Suprapubic skin (tissue), 4 donors: ENCODE results near the gene KIR3DL1.
"Not testable (repeated sequence)": the region's sequence is repeated elsewhere in the genome, so short reads cannot be mapped to it uniquely, and the experiment has no call there.

Experiments
- POLR2A ChIP-seq, 2 donors: fragments of 450-650 bp; IDR thresholded peaks; one replicate each; pipeline ENCODE4 v1.6.1; 2017; ENCODE audit warnings: antibody characterized with exemption in 2 of 2, mild to moderate bottlenecking in 2 of 2, moderate library complexity in 2 of 2
- POLR2AphosphoS5 ChIP-seq, 3 donors: sonication (generic); formaldehyde crosslinking; IDR thresholded peaks; one replicate each; pipeline ENCODE4 v1.6.1; 2017; ENCODE audit warnings: antibody characterized with exemption in 3 of 3
- TF ChIP-seq, protein P1 (sequence below), 2 donors: fragments of 200-600 bp in 1 of 2; fragments of 450-650 bp in 1 of 2; sonication (generic) in 1 of 2; IDR thresholded peaks; one replicate each; pipeline ENCODE4 v1.5.1; 2016 to 2019; ENCODE audit warnings: antibody characterized with exemption in 2 of 2, mild to moderate bottlenecking in 1 of 2, moderate library complexity in 1 of 2

DNA sequence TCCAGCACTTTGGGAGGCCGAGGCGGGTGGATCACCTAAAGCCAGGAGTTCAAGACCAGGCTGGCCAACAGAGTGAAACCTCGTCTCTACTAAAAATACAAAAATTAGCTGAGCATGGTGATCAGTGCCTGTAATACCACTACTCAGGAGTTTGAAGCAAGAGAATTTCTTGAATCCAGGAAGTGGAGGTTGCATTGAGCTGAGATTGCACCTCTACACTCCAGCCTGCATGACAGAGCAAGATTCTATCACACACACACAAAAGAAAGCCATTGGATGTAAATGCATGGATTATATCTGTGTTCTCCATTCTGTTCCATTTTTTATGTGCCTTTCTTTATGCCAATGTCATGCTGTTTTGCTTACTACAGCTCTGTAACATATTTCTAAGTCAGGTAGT lies 42.2 kb downstream of the KIR3DL1 start:
- TF ChIP-seq, protein P1, sequence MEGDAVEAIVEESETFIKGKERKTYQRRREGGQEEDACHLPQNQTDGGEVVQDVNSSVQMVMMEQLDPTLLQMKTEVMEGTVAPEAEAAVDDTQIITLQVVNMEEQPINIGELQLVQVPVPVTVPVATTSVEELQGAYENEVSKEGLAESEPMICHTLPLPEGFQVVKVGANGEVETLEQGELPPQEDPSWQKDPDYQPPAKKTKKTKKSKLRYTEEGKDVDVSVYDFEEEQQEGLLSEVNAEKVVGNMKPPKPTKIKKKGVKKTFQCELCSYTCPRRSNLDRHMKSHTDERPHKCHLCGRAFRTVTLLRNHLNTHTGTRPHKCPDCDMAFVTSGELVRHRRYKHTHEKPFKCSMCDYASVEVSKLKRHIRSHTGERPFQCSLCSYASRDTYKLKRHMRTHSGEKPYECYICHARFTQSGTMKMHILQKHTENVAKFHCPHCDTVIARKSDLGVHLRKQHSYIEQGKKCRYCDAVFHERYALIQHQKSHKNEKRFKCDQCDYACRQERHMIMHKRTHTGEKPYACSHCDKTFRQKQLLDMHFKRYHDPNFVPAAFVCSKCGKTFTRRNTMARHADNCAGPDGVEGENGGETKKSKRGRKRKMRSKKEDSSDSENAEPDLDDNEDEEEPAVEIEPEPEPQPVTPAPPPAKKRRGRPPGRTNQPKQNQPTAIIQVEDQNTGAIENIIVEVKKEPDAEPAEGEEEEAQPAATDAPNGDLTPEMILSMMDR (IDR thresholded peaks at IDR 0.05) = not testable (repeated sequence)
- TF ChIP-seq POLR2A, POLR2AphosphoS5 (IDR thresholded peaks at IDR 0.05): not testable (repeated sequence)
